Subcutaneous abdominal adipose tissue (tissue), 5 donors: ENCODE data around the gene EMX1.
"Not testable (repeated sequence)": the region's sequence is repeated elsewhere in the genome, so short reads cannot be mapped to it uniquely, and the experiment has no call there.

ENCODE experiments used
- H3K27ac ChIP-seq: one replicate; pipeline ENCODE4 v1.7.0; 2013; ENCODE audit warnings: low read depth, mild to moderate bottlenecking, inconsistent platforms, low read length, moderate library complexity
- H3K27me3 ChIP-seq, 5 donors: one replicate each; pipeline ENCODE4 v1.7.0; 2013; ENCODE audit warnings: low read length in 5 of 5, inconsistent platforms in 1 of 5; ENCODE audit not compliant: control insufficient read depth in 5 of 5, insufficient read depth in 4 of 5
- H3K36me3 ChIP-seq, 5 donors: one replicate each; pipeline ENCODE4 v1.7.0; 2013; ENCODE audit warnings: low read length in 5 of 5; ENCODE audit not compliant: control insufficient read depth in 5 of 5, insufficient read depth in 5 of 5
- H3K4me1 ChIP-seq, 5 donors: one replicate each; pipeline ENCODE4 v1.7.0; 2013; ENCODE audit warnings: low read length in 5 of 5, mild to moderate bottlenecking in 3 of 5, moderate library complexity in 1 of 5; ENCODE audit not compliant: control insufficient read depth in 5 of 5, insufficient read depth in 5 of 5
- H3K4me3 ChIP-seq, 5 donors: one replicate each; pipeline ENCODE4 v1.7.0; 2013; ENCODE audit warnings: low read length in 5 of 5, low read depth in 1 of 5
- H3K9ac ChIP-seq, 5 donors: one replicate each; pipeline ENCODE4 v1.7.0; 2013; ENCODE audit warnings: low read length in 5 of 5, mild to moderate bottlenecking in 4 of 5, moderate library complexity in 3 of 5
- H3K9me3 ChIP-seq, 5 donors: one replicate each; pipeline ENCODE4 v1.7.0; 2013; ENCODE audit warnings: low read length in 5 of 5; ENCODE audit not compliant: control insufficient read depth in 5 of 5
- donor health status: healthy.
- donor health status: healthy.
- donor health status: healthy.
- donor health status: healthy.
- donor health status: healthy.

EMX1 gene

GRCh38 chr2:72898585-72898906 is 18.8 kb upstream of the EMX1 start:
- Histone ChIP-seq H3K4me1 (peaks cover 2 to 14% (median 11%) of the 10 kb centered on the region in 5 donors), H3K9me3 (no peaks in the 10 kb centered on the region), H3K9ac (no peak overlapping the region), H3K27ac (no peak overlapping the region), H3K27me3 (peaks cover 19 to 54% (median 23%) of the 10 kb centered on the region in 5 donors), H3K36me3 (no peaks in the 10 kb centered on the region), H3K4me3 (no peak overlapping the region)

GRCh38 chr2:72900191-72900825 is 17.0 kb upstream of the EMX1 start:
- Histone ChIP-seq H3K27me3 (peaks cover 8 to 42% (median 16%) of the 10 kb centered on the region in 5 donors), H3K4me1 (peaks cover 2 to 11% (median 8%) of the 10 kb centered on the region in 5 donors), H3K9me3 (no peaks in the 10 kb centered on the region)

DNA sequence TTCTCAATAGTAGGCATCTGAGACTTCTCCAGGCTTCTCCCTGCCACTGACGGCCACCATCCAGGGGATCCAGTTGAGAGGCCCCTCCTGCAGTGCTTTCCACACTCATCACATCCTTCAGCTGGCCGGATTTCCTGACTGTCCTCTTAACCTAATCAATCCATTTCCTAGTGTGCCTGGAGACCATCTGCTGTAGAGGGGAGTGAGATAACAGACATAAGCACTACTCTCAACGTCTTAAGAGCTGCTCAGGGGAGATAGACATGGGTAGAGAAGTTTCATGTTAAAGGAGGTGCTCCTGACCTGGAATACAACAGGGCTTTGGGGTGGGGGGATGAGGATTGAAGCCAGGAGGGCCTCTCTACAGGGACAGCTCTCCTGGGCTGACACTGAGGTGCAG is 15.9 kb upstream of the EMX1 start:
- peaks cover 2 to 33% (median 11%) of the 10 kb centered on the region in 5 donors for H3K27me3 ChIP-seq

More at GRCh38 chr2:72900191-72900825, 17.0 kb upstream of the EMX1 start:
- Histone ChIP-seq H3K36me3 (no peaks in the 10 kb centered on the region), H3K27ac (no peak overlapping the region), H3K9ac (no peak overlapping the region), H3K4me3 (no peak overlapping the region)

GRCh38 chr2:72907369-72907768 is 9.9 kb upstream of the EMX1 start:
- not testable (repeated sequence) for H3K4me1 ChIP-seq, H3K9ac ChIP-seq, H3K27ac ChIP-seq, H3K9me3 ChIP-seq, H3K4me3 ChIP-seq, H3K36me3 ChIP-seq
- peaks cover 21 to 39% (median 29%) of the 10 kb centered on the region in 5 donors for H3K27me3 ChIP-seq

More for the DNA sequence above, 15.9 kb upstream of the EMX1 start:
- Histone ChIP-seq H3K9ac (no peak overlapping the region), H3K4me3 (no peak overlapping the region), H3K9me3 (peaks cover 0 to 2% (median 0%) of the 10 kb centered on the region in 5 donors), H3K27ac (no peak overlapping the region), H3K36me3 (no peaks in the 10 kb centered on the region), H3K4me1 (no peaks in the 10 kb centered on the region)

DNA sequence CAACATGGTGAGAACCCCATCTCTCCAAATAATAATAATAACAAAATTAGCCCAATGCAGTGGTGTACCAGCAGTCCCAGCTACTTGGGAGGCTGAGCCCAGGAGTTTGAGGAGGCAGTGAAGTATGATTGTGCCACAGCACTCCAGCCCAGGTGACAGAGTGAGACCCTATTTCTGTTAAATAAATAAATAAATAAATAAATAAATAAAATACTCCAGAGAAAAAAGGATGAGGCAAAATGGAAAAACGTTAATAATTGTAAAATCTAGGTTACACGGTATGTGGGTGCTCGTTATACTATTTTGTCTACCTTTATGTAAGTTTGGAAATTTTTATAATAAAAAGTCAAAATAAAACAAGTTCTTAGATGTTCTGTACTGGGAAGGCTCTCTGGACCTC is 8.6 kb upstream of the EMX1 start:
- no peak overlapping the region for H3K9ac ChIP-seq
- H3K27me3 ChIP-seq: peaks cover 25 to 47% (median 37%) of the 10 kb centered on the region in 5 donors
- no peak overlapping the region for H3K27ac ChIP-seq
- H3K36me3 ChIP-seq: no peaks in the 10 kb centered on the region
- H3K4me3 ChIP-seq: no peak overlapping the region
- no peaks in the 10 kb centered on the region for H3K4me1 ChIP-seq
- H3K9me3 ChIP-seq: peaks cover 0 to 2% (median 0%) of the 10 kb centered on the region in 5 donors

DNA sequence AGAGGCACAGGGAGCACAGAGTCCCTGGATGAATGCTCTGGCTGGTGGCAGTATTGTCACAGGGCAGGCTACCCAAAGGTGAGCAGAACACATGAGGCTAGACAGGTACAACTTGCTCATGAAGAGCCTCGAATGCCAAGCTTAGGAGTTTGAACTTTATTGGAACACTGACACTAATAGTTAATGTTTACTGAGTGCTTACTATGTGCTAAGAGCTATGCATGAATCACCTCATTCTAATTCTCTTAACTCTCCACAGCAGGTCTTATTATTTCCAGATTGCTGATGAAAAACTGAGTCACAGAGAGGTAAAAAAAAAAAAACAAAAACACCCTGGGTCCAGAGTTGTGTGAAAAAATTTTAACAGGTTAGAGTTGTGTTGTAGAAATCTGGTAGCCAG is 6.1 kb upstream of the EMX1 start:
- Histone ChIP-seq H3K36me3 (no peaks in the 10 kb centered on the region), H3K27me3 (peaks cover 41 to 70% (median 59%) of the 10 kb centered on the region in 5 donors), H3K9me3 (peaks cover 0 to under 1% (median 0%) of the 10 kb centered on the region in 5 donors), H3K27ac (no peak overlapping the region), H3K4me1 (peaks cover 0 to 17% (median 12%) of the 10 kb centered on the region in 5 donors), H3K4me3 (no peak overlapping the region), H3K9ac (no peak overlapping the region)

DNA sequence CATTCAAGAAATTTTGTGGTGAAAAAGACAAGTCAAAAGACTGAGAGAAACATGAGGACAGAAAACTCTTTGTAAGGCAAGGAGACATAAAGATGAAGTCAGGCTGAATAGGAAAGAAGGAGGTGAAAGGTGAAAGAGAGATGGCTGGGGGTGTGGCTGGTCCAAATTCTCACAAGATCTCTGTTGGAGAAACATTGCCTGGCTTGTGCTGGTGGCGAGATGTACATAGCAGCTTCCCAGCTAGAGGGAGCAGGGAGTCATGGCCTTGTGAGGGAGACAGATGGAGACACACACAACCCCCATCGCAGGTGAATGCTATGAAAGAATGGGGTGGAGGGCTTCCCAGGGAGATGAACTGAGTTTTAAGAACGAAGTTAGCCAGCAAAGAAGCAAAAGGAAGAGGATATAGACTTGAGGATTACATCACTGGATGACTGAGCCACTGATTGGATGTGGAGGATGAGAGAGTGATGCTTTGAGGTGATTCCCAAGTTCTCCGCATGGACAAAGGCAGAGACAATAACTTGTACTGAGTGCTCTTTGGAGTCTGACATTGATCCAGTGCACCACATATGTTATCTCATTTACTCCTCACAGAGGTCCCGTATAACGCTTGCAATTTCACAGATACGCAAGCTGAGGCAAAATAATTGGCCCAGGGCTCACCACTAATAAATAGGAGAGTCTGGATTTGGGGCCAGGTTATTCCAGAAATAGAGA is 3.7 kb upstream of the EMX1 start:
- peaks cover 0 to 40% (median 31%) of the 10 kb centered on the region in 5 donors for H3K4me1 ChIP-seq
- no peak overlapping the region for H3K27ac ChIP-seq
- H3K27me3 ChIP-seq: peaks cover 53 to 80% (median 75%) of the 10 kb centered on the region in 5 donors
- H3K36me3 ChIP-seq: no peaks in the 10 kb centered on the region
- no peaks in the 10 kb centered on the region for H3K9me3 ChIP-seq
- no peak overlapping the region for H3K9ac ChIP-seq
- no peak overlapping the region for H3K4me3 ChIP-seq

DNA sequence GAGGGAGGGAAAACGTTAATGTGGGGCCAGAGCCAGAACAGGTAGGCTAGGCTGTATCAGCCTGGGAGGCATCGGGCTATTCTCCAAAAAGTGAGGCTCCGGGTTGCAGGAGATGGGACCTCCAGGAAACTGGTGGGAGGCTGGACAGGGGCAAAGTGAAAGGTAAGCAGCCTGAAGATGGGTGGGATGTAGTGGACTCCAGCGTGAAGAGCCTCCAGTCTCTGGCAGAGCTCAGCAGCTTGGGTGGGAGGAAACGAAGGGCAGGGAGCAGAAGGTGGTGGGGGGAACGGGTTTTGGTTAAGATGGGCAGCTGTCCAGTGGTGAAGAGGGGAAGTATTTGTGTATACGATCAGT is 3.1 kb upstream of the EMX1 start:
- peaks cover 57 to 82% (median 77%) of the 10 kb centered on the region in 5 donors for H3K27me3 ChIP-seq
- no peak overlapping the region for H3K4me3 ChIP-seq
- H3K4me1 ChIP-seq: peaks cover 0 to 42% (median 34%) of the 10 kb centered on the region in 5 donors
- H3K9ac ChIP-seq: no peak overlapping the region
- no peaks in the 10 kb centered on the region for H3K9me3 ChIP-seq
- no peak overlapping the region for H3K27ac ChIP-seq
- H3K36me3 ChIP-seq: no peaks in the 10 kb centered on the region

DNA sequence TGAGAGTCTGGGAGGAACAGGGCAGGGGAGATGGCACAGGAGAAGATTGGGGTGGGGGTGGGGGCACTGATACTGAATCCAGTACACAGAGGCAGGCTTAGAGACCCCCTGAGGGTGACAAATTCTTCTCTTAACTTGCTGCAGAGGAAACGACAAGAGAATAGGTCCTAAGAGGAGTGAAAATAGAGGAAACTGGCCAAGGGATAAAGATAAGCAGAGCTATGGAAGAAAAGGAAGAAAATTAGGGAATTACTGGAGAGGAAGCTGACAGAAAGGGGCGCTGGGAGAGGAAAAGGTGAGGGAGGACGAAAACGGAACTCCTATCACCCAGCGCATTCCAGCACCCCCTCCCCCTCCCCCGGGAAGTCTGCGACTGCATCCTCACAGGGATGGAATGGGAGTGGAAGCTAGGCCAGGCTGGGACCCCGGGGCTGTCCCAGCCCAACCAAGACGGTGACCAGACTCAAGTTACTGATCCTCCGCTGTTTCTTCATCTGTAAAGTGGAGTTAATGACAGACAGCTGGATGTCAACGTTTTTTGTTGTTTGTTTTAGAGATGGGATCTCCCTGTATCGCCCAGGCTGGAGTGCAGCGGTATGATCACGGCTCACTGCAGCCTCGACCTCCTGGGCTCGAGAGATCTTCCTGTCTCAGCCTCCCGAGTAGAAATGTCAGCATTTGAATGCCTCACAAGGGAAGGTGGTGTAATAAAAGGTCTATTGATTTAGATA is 2.6 kb upstream of the EMX1 start:
- peaks cover 0 to 43% (median 35%) of the 10 kb centered on the region in 5 donors for H3K4me1 ChIP-seq

More for the DNA sequence above, 2.6 kb upstream of the EMX1 start:
- Histone ChIP-seq H3K4me3 (no peak overlapping the region), H3K36me3 (no peaks in the 10 kb centered on the region), H3K9me3 (no peaks in the 10 kb centered on the region), H3K9ac (no peak overlapping the region), H3K27ac (no peak overlapping the region), H3K27me3 (peaks cover 59 to 83% (median 78%) of the 10 kb centered on the region in 5 donors)
